HL-60 (cell line): ENCODE results near the gene FHIT.

Experiments
- DNase-seq, 2 experiments: peaks; one replicate each; pipeline ENCODE4 v3.0.0-alpha.2; 2010 to 2020; ENCODE audit warnings: low read depth in 1 of 2, low spot score in 1 of 2
- H3K27ac ChIP-seq: fragments of 250-450 bp; sonication (Bioruptor Pico); replicated peaks from 2 replicates; pipeline ENCODE4 v1.5.1; 2020; ENCODE audit warnings: mild to moderate bottlenecking, moderate library complexity
- H3K27me3 ChIP-seq: fragments of 250-450 bp; sonication (Bioruptor Pico); 2 replicates; pipeline ENCODE4 v1.5.1; 2021; ENCODE audit warnings: mild to moderate bottlenecking, moderate library complexity; ENCODE audit not compliant: insufficient read depth, poor library complexity, severe bottlenecking
- H3K4me3 ChIP-seq: replicated peaks from 2 replicates; pipeline ENCODE4 v1.5.1; 2011; ENCODE audit warnings: mild to moderate bottlenecking, control low read depth, low read length; ENCODE audit not compliant: insufficient read depth
- CTCF ChIP-seq: IDR thresholded peaks from one replicate; pipeline ENCODE4 v1.5.1; 2011; ENCODE audit warnings: low read length, control low read depth, inconsistent platforms; ENCODE audit not compliant: insufficient read depth
- GABPA ChIP-seq: IDR thresholded peaks from 2 replicates; pipeline ENCODE4 v1.6.1; 2012; ENCODE audit warnings: low read depth
- POLR2AphosphoS5 ChIP-seq: IDR thresholded peaks from 2 replicates; pipeline ENCODE4 v1.6.1; 2012; ENCODE audit warnings: low read depth
- REST ChIP-seq: IDR thresholded peaks from 2 replicates; pipeline ENCODE4 v1.6.1; 2012; ENCODE audit warnings: low read depth; ENCODE audit not compliant: insufficient replicate concordance
- SPI1 ChIP-seq: IDR thresholded peaks from 2 replicates; pipeline ENCODE4 v1.6.1; 2012; ENCODE audit warnings: low read depth, mild to moderate bottlenecking, borderline replicate concordance

Gene FHIT

GRCh38 chr3:60364475-60364874 lies 886.8 kb downstream of the FHIT start:
- no peak overlapping the region for H3K27ac ChIP-seq
- no peak for DNase-seq
- H3K4me3 ChIP-seq: no peak overlapping the region
- H3K27me3 ChIP-seq: no peaks in the 10 kb centered on the region
- no peak for TF ChIP-seq REST
- no peak for TF ChIP-seq SPI1
- TF ChIP-seq POLR2AphosphoS5: no peak
- TF ChIP-seq GABPA: no peak
- TF ChIP-seq CTCF: no peak

GRCh38 chr3:60363817-60364216 lies 887.4 kb downstream of the FHIT start:
- TF ChIP-seq GABPA (no peak), POLR2AphosphoS5 (no peak), CTCF (no peak), SPI1 (no peak), REST (no peak)
- no peaks in the 10 kb centered on the region for H3K27me3 ChIP-seq
- H3K4me3 ChIP-seq: no peak overlapping the region
- no peak overlapping the region for H3K27ac ChIP-seq
- no peak for DNase-seq

- no peaks in the 10 kb centered on the region for H3K27me3 ChIP-seq
- H3K27ac ChIP-seq: no peak overlapping the region
- no peak for DNase-seq
- TF ChIP-seq REST: no peak
- TF ChIP-seq POLR2AphosphoS5: no peak
- no peak for TF ChIP-seq SPI1
- TF ChIP-seq GABPA: no peak
- TF ChIP-seq CTCF: no peak
- no peak overlapping the region for H3K4me3 ChIP-seq
Measured at GRCh38 chr3:60355825-60356224, 895.4 kb downstream of the FHIT start.
